Vagina (tissue), 2 donors: ENCODE data around the gene RPTN.

Experiments used
- CTCF ChIP-seq, 3 experiments: fragments of 450-650 bp in 2 of 3; fragments of 200-600 bp in 1 of 3; sonication (generic) in 1 of 3; IDR thresholded peaks; one replicate each; pipeline ENCODE4 v1.5.1; 2017 to 2019; ENCODE audit warnings: antibody characterized with exemption in 3 of 3, mild to moderate bottlenecking in 2 of 3, moderate library complexity in 2 of 3
- POLR2A ChIP-seq, 2 donors: fragments of 450-650 bp; IDR thresholded peaks; one replicate each; pipeline ENCODE4 v1.6.1; 2017; ENCODE audit warnings: antibody characterized with exemption in 2 of 2, mild to moderate bottlenecking in 2 of 2, moderate library complexity in 2 of 2
- POLR2AphosphoS5 ChIP-seq, 2 donors: sonication (generic); formaldehyde crosslinking; IDR thresholded peaks; one replicate each; pipeline ENCODE4 v1.9.0; 2017; ENCODE audit warnings: antibody characterized with exemption in 2 of 2, mild to moderate bottlenecking in 2 of 2, low read depth in 1 of 2; ENCODE audit not compliant: insufficient read depth in 1 of 2

DNA sequence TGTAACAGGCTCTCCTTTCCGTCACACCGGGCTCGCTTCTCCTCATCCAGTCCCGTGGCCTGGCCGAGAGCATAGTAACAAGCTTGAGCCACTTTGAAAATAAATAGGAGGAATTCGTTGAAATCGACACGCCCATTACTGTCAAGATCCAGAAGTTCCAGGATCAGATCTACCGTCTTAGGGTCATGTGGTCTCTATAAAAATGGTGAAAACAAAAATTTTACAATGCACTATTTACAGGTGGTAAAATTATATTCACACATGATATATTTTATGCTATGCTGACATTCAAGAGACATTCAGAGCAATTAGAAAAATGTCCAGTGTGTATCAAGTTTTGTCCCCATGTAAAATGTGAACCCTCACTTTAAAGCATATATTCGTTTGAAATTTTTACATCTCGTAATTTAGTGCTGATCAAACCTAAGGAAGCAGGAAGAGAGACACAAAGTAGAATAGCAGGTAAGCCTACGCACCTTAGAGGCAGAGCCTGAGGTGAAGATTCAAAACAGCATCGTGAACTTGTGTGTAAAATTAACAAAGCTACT is 46.1 kb downstream of the RPTN start:
- TF ChIP-seq CTCF (IDR thresholded peaks at IDR 0.05) = no peak
- TF ChIP-seq POLR2A (IDR thresholded peaks at IDR 0.05) = no peak
- no peak for TF ChIP-seq POLR2AphosphoS5 (IDR thresholded peaks at IDR 0.05; ENCODE audit: insufficient read depth in 1 of 2, low read depth in 1 of 2)
